K562 (cell line): ENCODE measurements around the gene MRM2. TPM values are rescaled to one million over a fixed set of nuclear protein-coding genes. Genes with fewer than 3 reads are reported as not detected.
A peak's percentile ranks its signal among the peaks of the same experiment; 100 is the strongest.

Experiments
- ATAC-seq: fragments of 200-7000 bp; cut with Tn5 transposase; 3 replicates; pipeline ENCODE4 v1.9.1; 2020; ENCODE audit warnings: moderate library complexity
- BruUV-seq: library from RNA; stranded (reverse); fragments of 400-500 nt; replicated peaks from 2 replicates; lab custom pipeline; 2021; lab: Mats Ljungman, UMichigan
- CTCF ChIA-PET: fragments of 300-600 bp; formaldehyde crosslinking; extraction: SDS; loops from one replicate; lab custom pipeline; 2021; ENCODE audit warnings: low intra/inter-chr PET ratio; lab: Yijun Ruan, JAX
- POLR2A ChIA-PET: fragments of 300-600, 350-650 bp; sonication (Branson Sonifier 250); formaldehyde crosslinking; extraction: SDS; loops from one replicate; lab custom pipeline; 2021; ENCODE audit warnings: antibody characterized with exemption, inconsistent platforms; lab: Yijun Ruan, JAX
- DNase-seq, 4 experiments: peaks; one replicate each; pipeline versions ENCODE4 v3.0.0 to v3.0.0-alpha.2; 2011 to 2018; ENCODE audit warnings: low spot score in 3 of 4, mixed read lengths in 3 of 4; ENCODE audit errors: extremely low read depth in 1 of 4
- FAIRE-seq: peaks from 2 replicates; lab custom pipeline; 2011; peaks lifted over from hg19 to GRCh38; lab: Jason Lieb, UNC
- H2AFZ ChIP-seq: 2 replicates; pipeline ENCODE4 v1.6.0; 2011; ENCODE audit warnings: low read depth, low read length, control low read depth, inconsistent platforms
- H3K27ac ChIP-seq: fragments of 200-600 bp; 3 replicates; pipeline ENCODE4 v1.8.0; 2011; ENCODE audit warnings: low read depth, mild to moderate bottlenecking, control low read depth, inconsistent platforms, low read length, moderate library complexity, mixed read lengths; ENCODE audit errors: extremely low read depth
- H3K27me3 ChIP-seq, 2 experiments: fragments of 300-600 bp in 1 of 2; 2 replicates in 1 of 2; 3 replicates in 1 of 2; pipeline versions ENCODE4 v1.6.0 to v1.8.0; 2011; ENCODE audit warnings: inconsistent platforms in 2 of 2, low read length in 2 of 2, mild to moderate bottlenecking in 1 of 2, mixed read lengths in 1 of 2, moderate library complexity in 1 of 2; ENCODE audit not compliant: control insufficient read depth in 2 of 2, insufficient read depth in 2 of 2
- H3K36me3 ChIP-seq: fragments of 300-600 bp; 3 replicates; pipeline ENCODE4 v1.8.0; 2011; ENCODE audit warnings: mild to moderate bottlenecking, low read length, inconsistent platforms; ENCODE audit not compliant: control insufficient read depth, insufficient read depth
- H3K4me1 ChIP-seq, 2 experiments: fragments of 200-600 bp in 1 of 2; replicated peaks in 1 of 2; 2 replicates in 1 of 2; 3 replicates in 1 of 2; pipeline versions ENCODE4 v1.5.1 to v1.8.0; 2011; ENCODE audit warnings: inconsistent platforms in 2 of 2, low read length in 2 of 2, mild to moderate bottlenecking in 1 of 2, mixed read lengths in 1 of 2, moderate library complexity in 1 of 2; ENCODE audit not compliant: control insufficient read depth in 2 of 2, insufficient read depth in 2 of 2
- H3K4me2 ChIP-seq: 2 replicates; pipeline ENCODE4 v1.6.1; 2011; ENCODE audit warnings: low read length, control low read depth, inconsistent platforms, mixed read lengths; ENCODE audit not compliant: insufficient read depth
- H3K4me3 ChIP-seq: fragments of 200-600 bp; sonication (generic), shearing (Covaris generic); 2 replicates; pipeline ENCODE4 v1.5.1; 2016; ENCODE audit warnings: control low read depth, inconsistent platforms
- H3K79me2 ChIP-seq: fragments of 200-600 bp; 3 replicates; pipeline ENCODE4 v1.8.0; 2011; ENCODE audit warnings: low read length, inconsistent platforms; ENCODE audit not compliant: control insufficient read depth, insufficient read depth
- H3K9ac ChIP-seq, 2 experiments: 2 replicates each; pipeline versions ENCODE4 v1.6.0 to v1.6.1; 2011; ENCODE audit warnings: low read depth in 2 of 2, low read length in 2 of 2, control low read depth in 1 of 2, inconsistent platforms in 1 of 2, mild to moderate bottlenecking in 1 of 2, mixed read lengths in 1 of 2; ENCODE audit not compliant: insufficient read depth in 1 of 2
- H3K9me1 ChIP-seq: one replicate; pipeline ENCODE4 v1.6.0; 2011; ENCODE audit warnings: inconsistent platforms, mild to moderate bottlenecking, low read length, moderate library complexity; ENCODE audit not compliant: control insufficient read depth, insufficient read depth
- H3K9me3 ChIP-seq: replicated peaks from 2 replicates; pipeline ENCODE4 v1.5.1; 2011; ENCODE audit warnings: low read depth, low read length, inconsistent platforms; ENCODE audit not compliant: control insufficient read depth, insufficient read depth
- H4K20me1 ChIP-seq: replicated peaks from 2 replicates; pipeline ENCODE4 v1.6.1; 2011; ENCODE audit warnings: low read length, inconsistent platforms, mixed read lengths; ENCODE audit not compliant: control insufficient read depth, insufficient read depth
- MAFG ChIP-seq: fragments of 450-650 bp; conservative IDR thresholded peaks from 2 replicates; pipeline ENCODE4 v1.6.1; 2016; ENCODE audit warnings: missing genetic modification characterization, missing compliant biosample characterization
- SMARCA4 ChIP-seq: fragments of 450-650 bp; IDR thresholded peaks from 2 replicates; pipeline ENCODE4 v1.6.1; 2016
- TBL1XR1 ChIP-seq, 2 experiments: IDR thresholded peaks; 2 replicates each; pipeline ENCODE4 v1.6.1; 2012; ENCODE audit warnings: improper control_type of control experiment in 2 of 2, low read length in 2 of 2, mild to moderate bottlenecking in 1 of 2
- ZNF124 ChIP-seq: sonication (generic); formaldehyde crosslinking; IDR thresholded peaks from 2 replicates; pipeline ENCODE4 v1.8.1; 2022; ENCODE audit warnings: missing genetic modification reagents
- ZNF197 ChIP-seq: fragments of 200-800 bp; sonication (Bioruptor generic); IDR thresholded peaks from 2 replicates; pipeline ENCODE4 v1.6.1; 2016; ENCODE audit warnings: low read depth, missing genetic modification characterization, missing compliant biosample characterization
- WGBS: fragments of 100-300 bp; shearing (Covaris generic); methylation state at CpG from one replicate; pipeline ENCODE4 v1.1.6; 2016; ENCODE audit warnings: low coverage, mixed read lengths; ENCODE audit not compliant: insufficient coverage; ENCODE audit errors: missing lambda C conversion rate; 5-methylcytosine and 5-hydroxymethylcytosine counted together
- in situ Hi-C: fragments of 300-500 bp; cut with MboI; formaldehyde crosslinking; loops from 4 replicates; pipeline ENCODE4 v1.15.0; 2018; ENCODE audit warnings: inconsistent platforms, mixed read lengths
- intact Hi-C: fragments of 100-400 bp; cut with micrococcal nuclease; formaldehyde crosslinking; loops from 2 replicates; pipeline ENCODE4 v1.14.2; 2022
- polyA plus RNA-seq, 8 experiments: library from polyadenylated mRNA; depleted of rRNA in 4 of 8; stranded (reverse) in 5 of 8; unstranded in 3 of 8; fragments of >200 nt; fragmentation: Nextera tagmentation in 2 of 8; fragmentation: Illumina TruSeq in 1 of 8; extraction: Ambion mirVana in 2 of 8; extraction: Trizol in 1 of 8; gene quantifications; 2 replicates each; pipeline versions ENCODE4 v1.2.1 to v1.2.3, GENCODE V29; 2011 to 2014; ENCODE audit warnings: inconsistent platforms in 1 of 8, missing spikeins in 1 of 8
- total RNA-seq, 7 experiments: library from RNA; depleted of rRNA in 6 of 7; stranded (reverse); fragments of >200 nt in 6 of 7; fragmentation: Illumina TruSeq in 2 of 7; extraction: Trizol in 2 of 7; gene quantifications; 2 replicates each; pipeline versions ENCODE4 v1.2.1 to v1.2.3, GENCODE V29; 2011 to 2021; ENCODE audit warnings: low replicate concordance in 1 of 7
- TF ChIP-seq, protein P1 (sequence below): IDR thresholded peaks from 2 replicates; pipeline ENCODE4 v1.6.1; 2016; ENCODE audit warnings: missing genetic modification characterization, missing compliant biosample characterization
- TF ChIP-seq, protein P2 (sequence below): fragments of 450-650 bp; IDR thresholded peaks from 2 replicates; pipeline ENCODE4 v1.6.1; 2016

MRM2 gene
- total and polyA plus RNA-seq, 9 of the 15 experiments (the other 6 are each of a cell fraction or from before 2014, with no cell fraction given), result 32.4 to 116 (median 50.5) TPM

DNA sequence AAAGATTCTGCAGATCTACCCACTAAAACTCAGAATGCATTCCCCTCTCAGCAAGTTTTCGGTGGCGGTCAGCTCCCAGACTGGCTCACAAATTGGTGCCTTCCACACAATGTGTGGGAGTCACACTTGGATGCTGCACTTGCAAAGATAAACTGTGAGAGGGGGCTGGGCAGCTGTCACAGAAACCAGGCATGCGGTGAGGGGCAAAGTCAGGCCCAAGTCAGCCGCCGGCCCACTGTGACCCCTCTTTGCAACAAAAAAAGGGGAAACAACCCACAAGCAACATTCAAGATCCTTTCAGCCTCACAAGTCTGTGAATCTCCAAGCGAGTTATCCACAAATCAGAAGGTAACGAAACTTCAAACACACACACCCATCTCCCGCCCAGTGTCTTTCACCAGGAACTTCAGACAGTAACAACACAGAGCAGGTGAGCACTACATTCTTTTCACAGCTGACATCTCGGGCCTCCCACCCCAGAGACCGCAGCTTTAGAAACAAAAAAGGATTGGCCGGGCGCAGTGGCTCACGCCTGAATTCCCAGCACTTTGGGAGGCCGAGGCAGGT lies 40.3 kb upstream of the MRM2 start:
- intact Hi-C loops, result no loop called here
- WGBS, result 30% methylated on average over 14 of the region's 14 CpGs
- TF ChIP-seq SMARCA4 (peak; percentile 75; the same call in 1 of the 2 replicates), MAFG (tag) (no peak), ZNF197 (CRISPR knock-in tag) (no peak), ZNF124 (CRISPR knock-in tag) (no peak), TBL1XR1 (IDR thresholded peaks at IDR 0.05; ENCODE audit: low read length in 2 of 2) (peak in 1 of 2 experiments; percentile 30; a peak in 1 of 4 replicates)
- TF ChIP-seq, protein P1, sequence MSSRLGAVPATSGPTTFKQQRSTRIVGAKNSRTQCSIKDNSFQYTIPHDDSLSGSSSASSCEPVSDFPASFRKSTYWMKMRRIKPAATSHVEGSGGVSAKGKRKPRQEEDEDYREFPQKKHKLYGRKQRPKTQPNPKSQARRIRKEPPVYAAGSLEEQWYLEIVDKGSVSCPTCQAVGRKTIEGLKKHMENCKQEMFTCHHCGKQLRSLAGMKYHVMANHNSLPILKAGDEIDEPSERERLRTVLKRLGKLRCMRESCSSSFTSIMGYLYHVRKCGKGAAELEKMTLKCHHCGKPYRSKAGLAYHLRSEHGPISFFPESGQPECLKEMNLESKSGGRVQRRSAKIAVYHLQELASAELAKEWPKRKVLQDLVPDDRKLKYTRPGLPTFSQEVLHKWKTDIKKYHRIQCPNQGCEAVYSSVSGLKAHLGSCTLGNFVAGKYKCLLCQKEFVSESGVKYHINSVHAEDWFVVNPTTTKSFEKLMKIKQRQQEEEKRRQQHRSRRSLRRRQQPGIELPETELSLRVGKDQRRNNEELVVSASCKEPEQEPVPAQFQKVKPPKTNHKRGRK (tag), result no peak
- TF ChIP-seq, protein P2, sequence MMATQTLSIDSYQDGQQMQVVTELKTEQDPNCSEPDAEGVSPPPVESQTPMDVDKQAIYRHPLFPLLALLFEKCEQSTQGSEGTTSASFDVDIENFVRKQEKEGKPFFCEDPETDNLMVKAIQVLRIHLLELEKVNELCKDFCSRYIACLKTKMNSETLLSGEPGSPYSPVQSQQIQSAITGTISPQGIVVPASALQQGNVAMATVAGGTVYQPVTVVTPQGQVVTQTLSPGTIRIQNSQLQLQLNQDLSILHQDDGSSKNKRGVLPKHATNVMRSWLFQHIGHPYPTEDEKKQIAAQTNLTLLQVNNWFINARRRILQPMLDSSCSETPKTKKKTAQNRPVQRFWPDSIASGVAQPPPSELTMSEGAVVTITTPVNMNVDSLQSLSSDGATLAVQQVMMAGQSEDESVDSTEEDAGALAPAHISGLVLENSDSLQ, result 0 out of 2 replicates have a peak, but pooled peaks have one; percentile 10

More for the DNA sequence above, 40.3 kb upstream of the MRM2 start:
- no peak overlapping the region for H2AFZ ChIP-seq
- BruUV-seq, result no TSS peak
- ChIA-PET POLR2A (interaction anchor here (0.8 to 1.5 kb wide), 3 partner anchors 11 to 40 kb away, joined by 4 read pairs; partner anchors contain the start of genes MRM2 and NUDT1), CTCF (interaction anchor here (0.6 kb wide), 1 partner anchor 19 kb away, joined by 3 read pairs; no protein-coding TSS in a partner anchor)
- H3K4me3 ChIP-seq, result no peak overlapping the region
- no peak overlapping the region for H3K27ac ChIP-seq
- no peaks in the 10 kb centered on the region for H3K9me1 ChIP-seq
- in situ Hi-C loops, result no loop called here
- ATAC-seq (peak; percentile 88), FAIRE-seq (peak; percentile 93), DNase-seq (peak; percentile 59 to 80 (median 70))
- H3K9me3 ChIP-seq, result no peaks in the 10 kb centered on the region
- H3K27me3 ChIP-seq, result no peaks in the 10 kb centered on the region
- H3K79me2 ChIP-seq, result peaks cover 21% of the 10 kb centered on the region
- peaks cover 13 to 29% of the 10 kb centered on the region in 2 experiments for H3K4me1 ChIP-seq
- peak overlapping the region; percentile 10 to 78; a peak in 2 of 4 replicates for H3K9ac ChIP-seq
- H4K20me1 ChIP-seq, result peaks cover 21% of the 10 kb centered on the region; the same call in 1 of the 2 replicates
- peaks cover 12% of the 10 kb centered on the region; the same call in 1 of the 3 replicates for H3K36me3 ChIP-seq
- H3K4me2 ChIP-seq, result peak overlapping the region; percentile 48; the same call in 1 of the 2 replicates
